ENCODE data around the gene MYCL. TPM values are rescaled to one million over a fixed set of nuclear protein-coding genes. Genes with fewer than 3 reads are reported as not detected.

The MYCL gene
- total RNA-seq, 4 donors from 2014 or later, result 62.7 to 131 (median 95.1) TPM

DNA sequence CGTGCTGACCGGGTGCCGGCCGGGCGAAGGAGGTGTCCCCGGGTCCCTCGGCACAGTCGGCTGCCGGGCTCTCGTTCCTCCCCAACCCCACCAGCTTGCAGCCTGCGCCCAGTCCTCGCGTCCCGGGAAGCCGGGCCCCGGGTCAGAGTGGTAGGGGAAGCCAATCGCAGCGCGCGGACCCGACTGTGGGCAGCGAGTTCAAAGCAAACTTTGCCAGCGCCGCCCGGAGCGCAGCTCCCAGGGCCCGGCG, 328 bp downstream of the MYCL start:
- TF ChIP-seq EP300 (IDR thresholded peaks at IDR 0.05) (no peak), POLR2A (IDR thresholded peaks at IDR 0.05) (no peak), POLR2AphosphoS5 (IDR thresholded peaks at IDR 0.05) (no peak)
- TF ChIP-seq, protein P1, sequence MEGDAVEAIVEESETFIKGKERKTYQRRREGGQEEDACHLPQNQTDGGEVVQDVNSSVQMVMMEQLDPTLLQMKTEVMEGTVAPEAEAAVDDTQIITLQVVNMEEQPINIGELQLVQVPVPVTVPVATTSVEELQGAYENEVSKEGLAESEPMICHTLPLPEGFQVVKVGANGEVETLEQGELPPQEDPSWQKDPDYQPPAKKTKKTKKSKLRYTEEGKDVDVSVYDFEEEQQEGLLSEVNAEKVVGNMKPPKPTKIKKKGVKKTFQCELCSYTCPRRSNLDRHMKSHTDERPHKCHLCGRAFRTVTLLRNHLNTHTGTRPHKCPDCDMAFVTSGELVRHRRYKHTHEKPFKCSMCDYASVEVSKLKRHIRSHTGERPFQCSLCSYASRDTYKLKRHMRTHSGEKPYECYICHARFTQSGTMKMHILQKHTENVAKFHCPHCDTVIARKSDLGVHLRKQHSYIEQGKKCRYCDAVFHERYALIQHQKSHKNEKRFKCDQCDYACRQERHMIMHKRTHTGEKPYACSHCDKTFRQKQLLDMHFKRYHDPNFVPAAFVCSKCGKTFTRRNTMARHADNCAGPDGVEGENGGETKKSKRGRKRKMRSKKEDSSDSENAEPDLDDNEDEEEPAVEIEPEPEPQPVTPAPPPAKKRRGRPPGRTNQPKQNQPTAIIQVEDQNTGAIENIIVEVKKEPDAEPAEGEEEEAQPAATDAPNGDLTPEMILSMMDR (IDR thresholded peaks at IDR 0.05), result no peak
- Histone ChIP-seq H3K4me3 (peak overlapping the region; percentile 82), H3K9me3 (no peaks in the 10 kb centered on the region), H3K4me1 (peaks cover 30% of the 10 kb centered on the region), H3K27me3 (peaks cover 38% of the 10 kb centered on the region), H3K27ac (peak overlapping the region; percentile 77), H3K36me3 (no peaks in the 10 kb centered on the region)
- DNase-seq (ENCODE audit: low spot score in 2 of 2), result peak in 1 of 2 donors; percentile 80
- WGBS, result 0% methylated on average over 23 of the region's 28 CpGs

DNA sequence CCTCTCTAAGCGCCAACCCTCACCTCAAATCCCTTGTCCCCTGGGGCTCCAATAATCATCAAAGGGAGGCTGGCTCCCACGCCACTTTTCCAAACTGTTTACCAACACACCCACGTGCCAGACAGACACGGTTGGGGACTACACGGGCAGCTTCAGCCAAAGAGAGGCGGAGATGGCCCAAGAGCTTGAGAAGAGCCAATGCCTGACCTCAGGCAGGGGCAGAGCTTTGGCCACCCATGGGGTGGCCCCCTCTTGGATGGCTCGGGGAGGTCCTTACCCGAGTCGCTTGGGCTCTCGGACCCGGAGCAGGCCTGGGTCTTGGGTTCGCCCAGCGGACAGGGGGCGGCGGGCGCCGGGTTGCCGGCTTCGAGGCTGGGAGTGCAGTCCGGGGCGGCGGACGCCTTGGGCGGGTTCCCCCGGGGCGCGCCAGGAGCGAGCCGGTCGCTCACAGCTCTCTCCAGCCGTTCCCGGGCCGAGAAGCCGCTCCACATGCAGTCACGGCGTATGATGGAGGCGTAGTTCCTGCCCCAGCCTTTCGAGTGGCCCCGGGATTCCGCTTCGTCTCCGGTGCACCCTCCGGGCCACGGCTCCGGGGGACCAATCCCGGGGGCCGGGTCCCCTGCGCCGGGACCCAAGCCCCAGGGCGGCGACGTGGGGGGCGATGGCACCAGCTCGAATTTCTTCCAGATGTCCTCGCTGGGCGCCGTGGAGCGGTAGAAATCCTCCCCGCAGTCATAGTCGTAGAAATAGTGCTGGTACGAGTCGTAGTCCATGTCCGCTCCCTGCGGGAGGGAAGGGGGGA, 854 bp downstream of the MYCL start:
- peaks cover 38% of the 10 kb centered on the region for H3K27me3 ChIP-seq
- H3K4me3 ChIP-seq, result peak overlapping the region; percentile 82
- H3K36me3 ChIP-seq, result no peaks in the 10 kb centered on the region
- H3K9me3 ChIP-seq, result no peaks in the 10 kb centered on the region
- peaks cover 35% of the 10 kb centered on the region for H3K4me1 ChIP-seq
- TF ChIP-seq POLR2AphosphoS5 (IDR thresholded peaks at IDR 0.05) (no peak), EP300 (IDR thresholded peaks at IDR 0.05) (no peak), POLR2A (IDR thresholded peaks at IDR 0.05) (no peak)
- TF ChIP-seq, protein P1 (IDR thresholded peaks at IDR 0.05), result no peak
- no peak for DNase-seq (ENCODE audit: low spot score in 2 of 2)
- H3K27ac ChIP-seq, result peak overlapping the region; percentile 77
- 6% methylated on average over 24 of the region's 64 CpGs for WGBS

DNA sequence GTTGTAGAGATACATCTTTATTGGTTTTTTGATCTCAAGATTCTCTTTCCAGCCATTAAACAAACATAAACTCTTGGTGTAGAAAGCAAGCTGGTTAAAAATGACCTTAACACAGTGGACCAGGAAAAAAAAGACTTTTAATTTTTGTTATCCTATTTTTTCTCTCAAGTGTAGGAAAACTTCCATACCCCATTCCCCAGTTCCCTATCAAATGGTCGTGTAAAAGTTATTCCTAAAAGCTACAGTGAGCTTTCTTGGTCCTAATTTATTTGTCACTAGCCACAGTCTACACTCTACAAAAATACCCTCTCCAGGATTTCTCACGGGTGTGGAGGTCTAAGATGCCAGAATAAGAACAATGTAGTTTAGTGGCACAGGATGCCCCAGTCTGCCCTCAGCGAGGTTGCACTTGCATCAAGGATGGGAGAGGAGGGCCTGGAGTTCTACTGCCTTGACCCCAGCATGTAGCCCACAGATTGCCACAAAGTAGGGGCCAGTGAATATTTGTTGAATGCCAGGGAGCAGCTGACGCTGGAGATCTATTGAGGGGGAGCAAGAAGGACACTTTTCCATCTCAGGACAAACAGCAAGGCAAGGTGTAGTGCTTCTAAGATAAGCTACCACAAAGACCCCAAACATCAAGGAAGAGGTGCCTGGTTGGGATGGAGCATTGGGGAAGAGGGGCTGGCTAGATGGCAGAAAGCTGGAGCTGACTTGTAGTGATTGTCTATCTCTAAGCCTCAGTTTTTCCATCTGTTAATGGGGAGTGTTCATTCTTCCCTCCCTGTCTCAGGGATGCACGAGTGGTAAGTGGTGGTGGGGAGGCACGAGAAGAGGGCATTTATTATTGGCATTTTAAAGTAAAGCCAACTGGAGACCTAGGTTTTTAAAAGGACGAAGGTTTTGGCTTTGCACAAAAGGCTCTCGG, 1.8 kb downstream of the MYCL start:
- Histone ChIP-seq H3K9me3 (no peaks in the 10 kb centered on the region), H3K27me3 (peaks cover 38% of the 10 kb centered on the region), H3K4me1 (peaks cover 43% of the 10 kb centered on the region), H3K27ac (no peak overlapping the region), H3K4me3 (peak overlapping the region; percentile 82), H3K36me3 (no peaks in the 10 kb centered on the region)
- 63% methylated on average over 8 of the region's 8 CpGs for WGBS
- no peak for DNase-seq (ENCODE audit: low spot score in 2 of 2)
- TF ChIP-seq POLR2AphosphoS5 (IDR thresholded peaks at IDR 0.05) (no peak), POLR2A (IDR thresholded peaks at IDR 0.05) (no peak), EP300 (IDR thresholded peaks at IDR 0.05) (no peak)
- TF ChIP-seq, protein P1 (IDR thresholded peaks at IDR 0.05), result no peak

DNA sequence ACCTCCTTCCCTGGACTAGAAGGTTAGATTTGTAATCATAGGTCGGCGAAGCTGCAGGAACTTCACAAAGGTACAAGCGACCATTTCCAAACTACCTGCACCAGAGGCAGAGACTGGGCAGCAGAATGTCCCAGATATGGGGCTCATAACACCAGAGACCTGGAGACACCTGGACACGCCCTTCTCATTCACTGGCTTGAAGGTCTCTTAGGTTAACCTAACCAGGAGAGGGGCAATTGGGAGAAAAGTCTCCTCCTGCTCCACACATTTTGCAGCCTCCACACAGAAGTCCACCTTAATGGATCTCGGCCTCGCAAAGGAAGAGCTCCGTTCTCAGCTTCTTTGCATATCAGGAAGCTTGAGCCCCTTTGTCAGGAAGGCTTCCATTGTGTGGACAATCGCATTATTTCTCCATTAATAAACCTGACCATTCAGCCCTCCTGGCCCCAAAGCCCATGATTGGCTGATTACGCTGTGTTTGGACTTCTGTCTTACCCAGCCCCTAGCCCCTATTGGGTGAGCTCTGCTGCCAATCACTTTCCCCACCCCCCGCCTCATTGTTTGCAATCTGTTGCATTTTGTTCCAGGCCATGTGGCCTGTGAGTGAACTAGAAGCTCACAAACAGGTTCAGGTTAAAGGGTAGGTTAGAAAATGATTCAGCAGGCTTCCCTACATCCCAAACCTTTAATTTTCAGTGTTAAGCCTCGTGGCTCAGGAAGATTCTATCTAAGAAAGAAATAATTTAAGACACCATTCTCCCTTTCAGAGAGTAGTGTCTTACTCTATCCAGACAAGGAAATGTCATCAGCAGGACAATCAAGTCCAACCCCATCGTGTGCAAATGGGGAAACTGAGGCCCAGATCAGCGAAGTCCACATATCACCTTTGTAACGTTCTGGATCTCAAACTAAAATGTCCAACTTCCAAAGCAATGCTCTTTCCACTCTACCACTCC, 2.8 kb downstream of the MYCL start:
- WGBS, result 69% methylated on average over 13 of the region's 14 CpGs
- TF ChIP-seq EP300 (IDR thresholded peaks at IDR 0.05), result no peak
- TF ChIP-seq, protein P1 (IDR thresholded peaks at IDR 0.05), result no peak
- TF ChIP-seq POLR2AphosphoS5 (IDR thresholded peaks at IDR 0.05), result no peak
- no peak for TF ChIP-seq POLR2A (IDR thresholded peaks at IDR 0.05)
- no peak overlapping the region for H3K4me3 ChIP-seq
- no peaks in the 10 kb centered on the region for H3K36me3 ChIP-seq
- no peak overlapping the region for H3K27ac ChIP-seq
- H3K4me1 ChIP-seq, result peaks cover 49% of the 10 kb centered on the region
- peaks cover 38% of the 10 kb centered on the region for H3K27me3 ChIP-seq
- H3K9me3 ChIP-seq, result no peaks in the 10 kb centered on the region
- DNase-seq (ENCODE audit: low spot score in 2 of 2), result no peak

All from suprapubic skin (tissue), 4 donors.